Caki2 (cell line): ENCODE data around the gene SHFL. TPM values are rescaled to one million over a fixed set of nuclear protein-coding genes. Genes with fewer than 3 reads are reported as not detected.
A peak's percentile ranks its signal among the peaks of the same experiment; 100 is the strongest.

ENCODE experiments used
- DNase-seq: peaks from one replicate; pipeline ENCODE4 v3.0.0-alpha.2; 2015; ENCODE audit warnings: low read depth
- in situ Hi-C: cut with HindIII; loops from 2 replicates; pipeline ENCODE4 v1.10.0; 2016; ENCODE audit warnings: low sequenced_read_pairs, low pct_unique_long_range_greater_than_20kb, mixed read lengths
- total RNA-seq: library from RNA; depleted of rRNA; stranded (reverse); fragments of >200 nt; shearing (Covaris generic); gene quantifications from 2 replicates; pipeline ENCODE4 v1.2.3, GENCODE V29; 2014; ENCODE audit warnings: low replicate concordance

Gene SHFL
- total RNA-seq, 1 experiment from 2014 or later, result 13.3 TPM

- no peak for DNase-seq
- in situ Hi-C loops, result no loop called here
Observed at GRCh38 chr19:10084803-10085202, 1.3 kb upstream of the SHFL start.

GRCh38 chr19:10086591-10087192 is 575 bp downstream of the SHFL start:
- in situ Hi-C loops, result no loop called here
- no peak for DNase-seq

- in situ Hi-C loops, result no loop called here
- no peak for DNase-seq
Observed at GRCh38 chr19:10087296-10088061, 1.4 kb downstream of the SHFL start.

GRCh38 chr19:10088949-10089554 is 2.9 kb downstream of the SHFL start:
- no peak for DNase-seq
- in situ Hi-C loops, result no loop called here

GRCh38 chr19:10089801-10090375 is 3.8 kb downstream of the SHFL start:
- in situ Hi-C loops, result no loop called here
- no peak for DNase-seq

- in situ Hi-C loops, result no loop called here
- no peak for DNase-seq
Observed at GRCh38 chr19:10091370-10091687, 5.2 kb downstream of the SHFL start.

GRCh38 chr19:10091895-10092641 is 6.0 kb downstream of the SHFL start:
- in situ Hi-C loops, result no loop called here
- DNase-seq, result no peak

- no peak for DNase-seq
- in situ Hi-C loops, result no loop called here
Observed at GRCh38 chr19:10092648-10093294, 6.7 kb downstream of the SHFL start.

- in situ Hi-C loops, result no loop called here
- DNase-seq, result no peak
Observed at GRCh38 chr19:10093295-10094186, 7.4 kb downstream of the SHFL start.

- in situ Hi-C loops, result no loop called here
- DNase-seq, result no peak
Observed at GRCh38 chr19:10095622-10095947, 9.5 kb downstream of the SHFL start.

- peak; percentile 71 for DNase-seq
- in situ Hi-C loops, result no loop called here
Observed at GRCh38 chr19:10095948-10096614, 10.0 kb downstream of the SHFL start.

GRCh38 chr19:10096615-10096963 is 10.5 kb downstream of the SHFL start:
- in situ Hi-C loops, result no loop called here

GRCh38 chr19:10100163-10100785 is 14.2 kb downstream of the SHFL start:
- in situ Hi-C loops, result no loop called here
- no peak for DNase-seq

More at GRCh38 chr19:10096615-10096963, 10.5 kb downstream of the SHFL start:
- no peak for DNase-seq

GRCh38 chr19:10102787-10103236 is 16.7 kb downstream of the SHFL start:
- in situ Hi-C loops, result no loop called here
- no peak for DNase-seq

GRCh38 chr19:10104130-10104513 is 18.0 kb downstream of the SHFL start:
- DNase-seq, result no peak
- in situ Hi-C loops, result no loop called here

GRCh38 chr19:10104665-10105508 is 18.8 kb downstream of the SHFL start:
- DNase-seq, result no peak
- in situ Hi-C loops, result no loop called here
